GM21381 (cell line): ENCODE results near the gene SLC45A2.
A peak's percentile ranks its signal among the peaks of the same experiment; 100 is the strongest.

Experiments used
- ATAC-seq: cut with Tn5 transposase; IDR thresholded peaks from one replicate; pipeline ENCODE4 v1.9.1; 2021; ENCODE audit warnings: mild to moderate bottlenecking, moderate library complexity; ENCODE audit not compliant: unreplicated experiment

The SLC45A2 gene

DNA sequence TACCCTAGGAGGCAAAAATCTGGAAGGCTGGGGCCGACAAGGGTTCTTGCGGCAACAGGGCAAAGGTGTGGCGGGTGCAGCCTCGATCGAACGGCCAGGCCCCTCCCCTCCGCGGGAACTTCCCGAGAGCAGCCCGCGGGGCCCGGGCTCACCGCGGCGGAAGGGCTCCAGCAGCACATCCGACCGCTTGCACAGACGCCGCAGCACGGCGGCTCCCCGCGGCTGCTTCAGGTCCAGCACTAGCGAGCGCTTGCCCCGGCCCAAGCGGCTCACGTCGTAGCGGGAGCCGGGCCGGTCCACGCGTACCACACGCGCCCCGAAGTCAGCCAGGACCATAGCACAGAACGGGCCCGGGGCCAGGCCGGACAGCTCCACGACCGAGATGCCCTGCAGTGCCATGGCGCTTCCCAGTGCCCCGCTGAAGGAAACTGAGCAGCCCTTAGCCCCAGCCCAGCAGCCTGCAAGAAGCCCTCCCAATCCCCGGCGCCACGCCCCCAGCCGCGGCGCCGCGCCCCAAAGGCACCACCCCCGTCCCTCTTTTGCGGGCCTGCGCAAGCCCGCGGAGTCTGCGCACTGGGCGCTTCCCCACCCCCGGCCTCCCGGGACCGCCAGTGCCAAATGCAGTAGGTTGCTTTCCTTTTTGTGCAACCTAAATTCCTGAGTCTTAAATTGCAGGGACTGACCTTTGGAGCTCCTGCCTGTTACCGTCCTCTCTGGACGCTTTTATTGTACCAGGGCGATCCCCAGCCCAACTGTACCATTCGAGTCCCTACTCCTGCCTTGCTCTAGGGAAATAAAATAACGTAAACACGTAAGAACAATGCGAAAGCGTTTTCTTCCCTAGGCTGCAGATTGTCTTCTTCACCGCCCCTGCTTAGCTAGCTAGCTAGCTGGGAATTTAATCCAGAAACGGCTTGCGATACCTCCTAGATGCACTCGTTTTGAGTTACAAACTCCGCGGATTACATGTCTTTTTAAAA is 23.4 kb upstream of the SLC45A2 start, which contains the start of gene AMACR:
Gene AMACR (minus strand): TSS at position 430 of the 980 bp plus-strand sequence. CDS start 31 bp downstream, at position 399.
- peak; percentile 95 for ATAC-seq

GRCh38 chr5:34007201-34007620 is 22.7 kb upstream of the SLC45A2 start:
- ATAC-seq, result no peak

- no peak for ATAC-seq
Observed at GRCh38 chr5:34005681-34006080, 21.2 kb upstream of the SLC45A2 start.

- no peak for ATAC-seq
Observed at GRCh38 chr5:34005211-34005610, 20.7 kb upstream of the SLC45A2 start.

DNA sequence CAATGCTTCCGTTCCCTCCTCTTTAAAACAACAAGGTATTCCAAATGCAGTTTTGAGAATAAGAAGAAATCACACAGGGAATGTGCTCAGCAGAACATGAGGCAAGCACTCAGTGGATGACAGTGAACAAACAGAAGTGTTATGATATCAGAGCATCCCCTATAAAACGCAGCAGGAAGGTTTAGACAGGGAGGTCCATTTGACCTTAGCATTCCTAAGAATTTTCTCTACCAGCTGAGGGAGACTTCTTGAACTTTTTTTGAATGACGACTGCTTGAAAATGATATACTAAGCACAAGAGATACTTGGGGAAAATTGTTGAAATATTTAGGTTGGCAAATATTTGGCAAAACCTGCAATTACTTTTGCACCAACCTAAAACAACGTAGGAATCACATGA is 19.4 kb upstream of the SLC45A2 start:
- no peak for ATAC-seq

- no peak for ATAC-seq
Observed at GRCh38 chr5:34002629-34003328, 18.3 kb upstream of the SLC45A2 start.

GRCh38 chr5:34001241-34001841 is 16.8 kb upstream of the SLC45A2 start:
- no peak for ATAC-seq

- ATAC-seq, result no peak
Observed at GRCh38 chr5:33999978-34000377, 15.5 kb upstream of the SLC45A2 start.

DNA sequence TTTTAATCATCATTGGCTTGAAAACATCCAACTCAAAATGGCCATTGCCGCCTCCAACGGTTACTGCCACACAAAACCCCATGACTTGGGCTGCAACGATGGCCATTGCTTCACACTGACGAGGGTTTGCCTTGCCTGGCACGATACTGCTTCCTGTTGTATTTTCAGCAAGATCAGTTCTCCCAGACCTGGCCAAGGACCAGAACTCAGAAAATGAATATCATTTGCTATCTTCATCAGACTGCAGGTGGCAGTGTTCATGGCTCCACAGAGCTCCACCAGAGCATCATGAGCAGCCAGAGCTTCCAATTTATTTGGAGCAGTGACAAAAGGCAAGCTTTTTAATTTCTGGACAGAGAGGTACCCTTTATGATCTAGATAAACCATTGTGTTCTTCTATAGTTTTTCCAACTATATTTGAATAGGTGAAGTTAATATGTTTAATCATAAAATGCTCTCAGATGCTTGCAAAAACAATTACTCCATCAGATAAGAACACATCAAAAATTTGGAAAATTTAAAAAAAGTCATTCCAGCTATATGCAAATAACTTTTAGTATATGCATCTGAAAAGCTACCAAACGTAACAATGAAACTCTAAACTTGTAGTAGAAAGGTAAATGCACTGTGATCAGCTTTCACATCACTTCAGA is 13.0 kb upstream of the SLC45A2 start:
- ATAC-seq, result no peak

- ATAC-seq, result no peak
Observed at GRCh38 chr5:33995865-33996264, 11.4 kb upstream of the SLC45A2 start.

- no peak for ATAC-seq
Observed at GRCh38 chr5:33994845-33995244, 10.4 kb upstream of the SLC45A2 start.

- ATAC-seq, result no peak
Observed at GRCh38 chr5:33992864-33993263, 8.4 kb upstream of the SLC45A2 start.

GRCh38 chr5:33985447-33985846 is 954 bp upstream of the SLC45A2 start:
- no peak for ATAC-seq

DNA sequence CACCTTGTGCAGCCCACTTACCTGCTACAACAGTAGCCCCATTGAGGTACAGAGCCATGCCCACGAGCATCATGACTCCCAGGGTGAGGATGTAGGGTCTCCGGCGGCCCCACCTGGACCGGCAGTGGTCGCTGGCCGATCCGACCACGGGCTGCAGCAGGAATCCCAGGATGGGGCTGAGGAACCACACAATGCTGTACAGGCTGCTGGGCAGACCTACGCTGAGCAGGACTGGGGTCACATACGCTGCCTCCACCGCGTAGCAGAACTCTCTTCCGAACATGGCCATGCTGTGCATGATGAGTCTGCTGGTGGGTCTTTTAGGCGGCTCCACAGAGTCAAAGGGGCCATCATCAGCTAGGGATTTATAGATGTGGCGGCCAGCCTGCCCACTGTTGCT is 315 bp downstream of the SLC45A2 start:
- no peak for ATAC-seq

GRCh38 chr5:33981408-33982162 is 2.9 kb downstream of the SLC45A2 start:
- ATAC-seq, result no peak

DNA sequence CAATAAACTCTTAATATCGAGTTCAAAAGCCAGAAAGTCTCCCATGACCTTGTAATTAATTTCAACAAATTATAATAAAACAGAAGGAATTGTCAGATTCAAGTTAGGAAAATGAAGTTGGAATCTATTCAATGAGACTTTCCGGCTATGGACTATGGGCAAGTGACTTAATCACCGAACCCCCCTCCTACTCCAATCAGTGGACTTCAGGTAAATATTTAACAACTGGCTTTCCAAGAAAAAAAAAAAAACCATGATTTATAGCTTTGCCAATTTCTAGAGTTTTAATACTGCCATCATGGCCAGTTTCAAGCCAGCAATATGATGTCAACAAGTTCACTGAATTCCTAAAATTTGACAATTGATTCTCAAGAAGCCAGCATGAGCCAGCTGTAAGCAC is 4.5 kb downstream of the SLC45A2 start:
- no peak for ATAC-seq

DNA sequence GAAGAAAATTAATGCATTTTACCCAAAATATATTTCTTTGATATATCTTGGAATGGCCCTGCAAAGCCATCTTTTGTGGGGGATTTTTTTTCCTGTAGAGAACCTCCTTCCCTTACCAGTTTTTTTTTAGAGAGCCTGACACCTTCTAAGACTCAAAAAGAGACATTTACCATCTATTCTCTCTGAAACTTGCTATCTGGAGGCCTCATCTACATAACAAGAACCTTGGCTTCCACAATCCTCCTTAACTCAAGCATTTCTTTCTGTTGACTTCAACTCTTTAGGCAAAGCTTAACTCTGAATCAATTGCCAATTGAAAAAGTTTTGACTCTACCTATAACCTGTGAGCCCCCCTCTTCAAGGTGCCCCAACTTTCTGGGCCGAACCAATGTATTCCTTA is 6.2 kb downstream of the SLC45A2 start:
- ATAC-seq, result no peak

- ATAC-seq, result no peak
Observed at GRCh38 chr5:33976307-33976706, 8.2 kb downstream of the SLC45A2 start.

- no peak for ATAC-seq
Observed at GRCh38 chr5:33975852-33976251, 8.6 kb downstream of the SLC45A2 start.

DNA sequence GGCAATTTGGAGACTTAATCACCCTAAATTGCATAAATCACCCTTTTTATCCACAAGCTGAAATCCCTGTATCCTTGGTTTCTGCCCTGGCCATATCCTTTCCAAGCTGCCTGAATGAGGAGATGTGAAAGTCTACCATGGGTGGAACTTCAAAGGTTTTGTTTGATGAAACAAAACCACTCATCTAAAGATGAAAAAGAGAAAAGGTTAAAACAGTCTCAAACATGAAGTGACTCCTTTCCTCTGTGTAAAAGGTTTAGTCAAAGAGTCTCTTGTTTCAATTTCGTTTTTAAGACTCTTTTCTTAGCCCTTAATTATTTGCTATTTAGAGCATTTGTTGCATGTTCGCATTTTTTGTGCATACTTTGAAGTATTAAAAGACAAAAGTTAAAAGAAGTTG is 11.2 kb downstream of the SLC45A2 start:
- ATAC-seq, result no peak
